HG03066 (cell line): ENCODE results near the gene ZNF25.
"Not testable (repeated sequence)": the region's sequence is repeated elsewhere in the genome, so short reads cannot be mapped to it uniquely, and the experiment has no call there.

ENCODE experiments used
- ATAC-seq: cut with Tn5 transposase; IDR thresholded peaks from one replicate; pipeline ENCODE4 v1.9.1; 2021; ENCODE audit warnings: low read depth; ENCODE audit not compliant: unreplicated experiment

Gene ZNF25

GRCh38 chr10:37976091-37976879, at the start of gene ZNF25:
TSS of gene ZNF25 (minus strand) at chr10:37976647. CDS start at chr10:37971722, 4,925 bp downstream.
- peak; percentile 90 for ATAC-seq

- ATAC-seq, result peak; percentile 71
These were observed 48.8 kb upstream of the ZNF25 start for GRCh38 chr10:38025283-38025682.

GRCh38 chr10:38019124-38019523, 42.7 kb upstream of the ZNF25 start:
- ATAC-seq, result not testable (repeated sequence)

- ATAC-seq, result no peak
These were observed 39.9 kb upstream of the ZNF25 start for GRCh38 chr10:38016354-38016753.

- peak; percentile 83 for ATAC-seq
These were observed 33.9 kb upstream of the ZNF25 start, which contains the start of gene ZNF33A for GRCh38 chr10:38010119-38010903. TSS of gene ZNF33A (plus strand) at chr10:38010675. CDS start at chr10:38012342, 1,667 bp downstream.

- ATAC-seq, result no peak
These were observed 31.5 kb upstream of the ZNF25 start for GRCh38 chr10:38007991-38008390.

- ATAC-seq, result no peak
These were observed 31.1 kb upstream of the ZNF25 start for GRCh38 chr10:38007551-38007950.

- ATAC-seq, result no peak
These were observed 27.1 kb upstream of the ZNF25 start for GRCh38 chr10:38003588-38003987.

- ATAC-seq, result no peak
These were observed 26.6 kb upstream of the ZNF25 start for GRCh38 chr10:38003026-38003425.

GRCh38 chr10:38000474-38000873, 24.0 kb upstream of the ZNF25 start:
- not testable (repeated sequence) for ATAC-seq

- ATAC-seq, result not testable (repeated sequence)
These were observed 22.5 kb upstream of the ZNF25 start for GRCh38 chr10:37998920-37999319.

- ATAC-seq, result no peak
These were observed 15.6 kb upstream of the ZNF25 start for GRCh38 chr10:37992083-37992482.

- ATAC-seq, result no peak
These were observed 15.2 kb upstream of the ZNF25 start for GRCh38 chr10:37991655-37992054.

GRCh38 chr10:37976880-37977203, 395 bp upstream of the ZNF25 start:
- ATAC-seq, result no peak

GRCh38 chr10:37975401-37975991, 951 bp downstream of the ZNF25 start:
- no peak for ATAC-seq

- ATAC-seq, result no peak
These were observed 4.1 kb downstream of the ZNF25 start for GRCh38 chr10:37972396-37972795.

GRCh38 chr10:37965006-37965405, 11.4 kb downstream of the ZNF25 start:
- no peak for ATAC-seq

GRCh38 chr10:37960591-37961137, 15.8 kb downstream of the ZNF25 start:
- no peak for ATAC-seq

- no peak for ATAC-seq
These were observed 18.6 kb downstream of the ZNF25 start for GRCh38 chr10:37957841-37958240.

GRCh38 chr10:37952926-37953325, 23.5 kb downstream of the ZNF25 start:
- no peak for ATAC-seq
